ENCODE measurements around the gene NOBOX. TPM values are rescaled to one million over a fixed set of nuclear protein-coding genes. Genes with fewer than 3 reads are reported as not detected.
"Not testable (repeated sequence)": the region's sequence is repeated elsewhere in the genome, so short reads cannot be mapped to it uniquely, and the experiment has no call there.

NOBOX gene
- total RNA-seq, 2 experiments from 2014 or later, result not detected

DNA sequence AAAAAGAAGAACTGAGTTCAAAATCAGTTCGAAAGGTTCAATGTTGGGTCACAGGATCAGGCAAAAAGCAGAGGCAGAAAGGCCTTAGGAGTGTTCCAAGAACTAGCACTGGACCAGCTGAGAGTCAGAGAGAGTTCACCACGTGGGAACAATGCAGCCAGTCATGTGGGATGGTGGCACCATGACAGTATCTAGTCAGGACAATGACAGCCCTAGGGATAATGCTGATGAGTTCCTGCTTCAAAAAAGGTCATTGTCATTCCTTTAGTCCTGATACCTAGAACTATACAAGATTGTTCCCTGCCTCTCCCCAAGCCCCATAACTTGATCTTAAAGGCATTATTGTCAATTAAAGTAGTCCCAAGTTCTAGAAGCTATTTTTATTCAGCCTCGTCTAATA is 51.8 kb downstream of the NOBOX start:
- H3K27ac Mint-ChIP-seq; DNase-seq; H3K4me1 Mint-ChIP-seq (ENCODE audit: low read depth); H3K9me3 Mint-ChIP-seq; CTCF ChIA-PET; intact Hi-C loops (cut with micrococcal nuclease); H3K4me3 Mint-ChIP-seq; H3K27me3 Mint-ChIP-seq (ENCODE audit: low read depth); H3K36me3 Mint-ChIP-seq (ENCODE audit: low read depth): not testable (repeated sequence)

DNA sequence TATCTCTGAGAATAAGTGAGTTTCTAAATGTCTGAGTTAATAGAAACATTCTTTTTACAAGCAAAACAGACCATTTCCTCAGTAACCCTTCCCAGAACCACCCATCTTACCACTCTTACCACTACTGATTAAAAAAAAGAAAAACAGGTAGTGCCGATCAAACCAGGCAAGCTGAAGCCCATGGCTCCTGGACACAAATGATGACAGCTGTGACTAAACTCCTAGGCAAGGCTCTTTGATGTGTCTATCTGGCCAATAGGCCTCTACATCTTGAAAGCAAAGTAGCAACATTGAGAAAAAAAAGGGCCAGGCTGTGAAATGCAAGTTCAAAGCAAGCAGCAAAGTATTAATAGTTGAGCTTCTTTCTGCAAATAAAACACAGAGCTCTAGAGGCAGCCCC is 54.9 kb downstream of the NOBOX start:
- H3K9me3 Mint-ChIP-seq; CTCF ChIA-PET; DNase-seq; H3K4me3 Mint-ChIP-seq; H3K4me1 Mint-ChIP-seq (ENCODE audit: low read depth); H3K27me3 Mint-ChIP-seq (ENCODE audit: low read depth); intact Hi-C loops (cut with micrococcal nuclease); H3K27ac Mint-ChIP-seq; H3K36me3 Mint-ChIP-seq (ENCODE audit: low read depth): not testable (repeated sequence)

Other genes with a start within 250 kb of the NOBOX start
- gene CTAGE4, start 220.2 kb downstream of the NOBOX start, total RNA-seq, result 1 to 10 TPM; 1.5 to 2.2 TPM
- 1 to 10 TPM; 6.5 to 7.6 TPM for gene ARHGEF35, start 207.9 kb downstream of the NOBOX start, total RNA-seq
- gene OR2A42, start 164.1 kb downstream of the NOBOX start, total RNA-seq, result not detected
- 1 to 10 TPM; 1.2 to 1.6 TPM for gene OR2A7, start 138.9 kb downstream of the NOBOX start, total RNA-seq
- 1 to 10 TPM; 1.3 to 1.5 TPM for gene CTAGE8, start 134.4 kb downstream of the NOBOX start, total RNA-seq
- gene OR2A1, start 91.3 kb downstream of the NOBOX start, total RNA-seq, result not detected
- 10 to 100 TPM; 15.4 to 17.6 TPM for gene ARHGEF5, start 48.3 kb downstream of the NOBOX start, total RNA-seq

Measured in activated naive CD4-positive, alpha-beta T cell treated with anti-CD3 and anti-CD28 coated beads for 36 hours (primary cell).